ENCODE results near the gene EGFL8.

EGFL8 gene

DNA sequence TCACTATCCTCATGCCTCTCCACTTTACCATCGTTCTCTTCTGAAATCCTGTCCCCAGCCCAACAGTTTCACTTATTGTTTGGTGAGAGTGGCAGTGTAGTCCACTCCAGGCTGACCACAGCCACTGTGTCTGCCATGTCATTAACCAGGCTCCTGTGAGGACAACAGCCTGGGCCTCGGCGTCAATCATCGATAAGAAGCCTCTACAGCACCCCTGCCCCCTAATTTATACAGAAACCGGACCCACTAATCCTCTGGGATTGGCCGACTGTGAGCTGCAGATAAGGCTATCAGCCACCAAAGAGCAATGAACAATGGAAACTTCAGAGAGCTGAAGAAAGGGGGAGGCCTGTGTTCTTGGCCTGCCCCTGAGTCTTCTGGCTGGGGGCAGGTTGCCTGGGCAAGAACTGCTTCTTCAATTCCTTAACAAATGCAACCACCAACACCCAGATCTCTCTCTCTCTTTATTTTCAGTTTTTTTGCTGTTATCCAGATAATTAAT, 3.4 kb downstream of the EGFL8 start:
- no peak for DNase-seq (ENCODE audit: low read depth)

- DNase-seq (ENCODE audit: low read depth), result no peak
Observed at GRCh38 chr6:32168350-32168749, 4.0 kb downstream of the EGFL8 start.

DNA sequence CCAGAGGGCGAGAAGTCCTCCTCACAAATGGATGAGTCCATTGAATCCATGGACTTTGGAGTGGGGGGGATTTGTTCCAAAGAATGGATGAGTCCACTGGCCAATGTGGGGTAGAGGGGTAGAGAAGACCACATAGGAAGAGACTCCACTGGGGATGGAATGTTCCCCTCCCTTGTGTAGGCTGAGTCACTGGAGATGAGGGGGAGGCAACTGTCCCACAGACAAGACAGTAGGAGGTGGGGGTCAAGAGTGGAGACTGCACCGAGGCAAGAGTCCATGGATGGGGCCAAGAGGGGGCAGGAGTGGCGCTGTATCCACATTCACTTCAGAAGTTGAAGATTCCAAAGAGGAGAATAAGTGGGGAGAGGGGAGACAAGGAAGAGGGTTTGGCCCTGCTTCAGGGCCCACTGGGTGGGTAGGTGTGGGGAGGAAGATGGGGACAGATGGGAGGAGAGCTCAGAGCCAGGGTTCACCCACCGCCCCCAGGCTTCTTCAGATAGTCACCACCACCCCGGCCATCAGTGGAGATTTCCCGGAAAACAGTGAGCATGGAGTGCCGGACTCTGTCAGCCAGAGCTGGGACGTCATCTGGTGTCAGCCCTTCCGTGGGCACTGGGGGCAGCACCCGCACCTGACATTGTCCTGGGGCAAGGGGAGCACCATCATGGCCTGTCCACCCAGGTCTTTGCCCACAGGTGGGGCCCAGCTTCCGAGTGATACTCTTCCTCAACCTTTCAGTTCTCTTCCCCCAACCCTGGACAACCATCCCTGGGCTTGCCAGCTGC, 4.6 kb downstream of the EGFL8 start:
- DNase-seq (ENCODE audit: low read depth), result no peak

DNA sequence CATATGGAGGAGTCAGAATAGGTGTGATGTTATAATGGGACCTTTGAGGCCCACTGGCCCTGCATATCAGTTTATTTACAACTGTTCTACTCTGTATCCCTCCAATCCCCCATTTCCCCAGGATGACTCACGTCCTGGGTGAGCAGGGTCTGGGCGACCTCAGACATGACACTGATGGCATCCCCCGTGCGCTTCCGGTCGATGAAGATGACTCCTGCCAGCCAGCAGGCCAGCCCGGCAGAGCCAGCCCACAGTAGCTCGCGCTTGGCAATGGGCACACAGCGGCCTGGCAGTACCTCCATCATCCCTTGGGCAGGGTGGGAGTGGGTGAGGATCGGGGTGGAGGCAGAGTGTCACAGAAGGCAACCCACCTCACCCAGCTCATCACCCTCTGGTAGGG, 5.9 kb downstream of the EGFL8 start:
- DNase-seq (ENCODE audit: low read depth), result no peak

GRCh38 chr6:32171234-32171633, 6.8 kb downstream of the EGFL8 start:
- no peak for DNase-seq (ENCODE audit: low read depth)

DNA sequence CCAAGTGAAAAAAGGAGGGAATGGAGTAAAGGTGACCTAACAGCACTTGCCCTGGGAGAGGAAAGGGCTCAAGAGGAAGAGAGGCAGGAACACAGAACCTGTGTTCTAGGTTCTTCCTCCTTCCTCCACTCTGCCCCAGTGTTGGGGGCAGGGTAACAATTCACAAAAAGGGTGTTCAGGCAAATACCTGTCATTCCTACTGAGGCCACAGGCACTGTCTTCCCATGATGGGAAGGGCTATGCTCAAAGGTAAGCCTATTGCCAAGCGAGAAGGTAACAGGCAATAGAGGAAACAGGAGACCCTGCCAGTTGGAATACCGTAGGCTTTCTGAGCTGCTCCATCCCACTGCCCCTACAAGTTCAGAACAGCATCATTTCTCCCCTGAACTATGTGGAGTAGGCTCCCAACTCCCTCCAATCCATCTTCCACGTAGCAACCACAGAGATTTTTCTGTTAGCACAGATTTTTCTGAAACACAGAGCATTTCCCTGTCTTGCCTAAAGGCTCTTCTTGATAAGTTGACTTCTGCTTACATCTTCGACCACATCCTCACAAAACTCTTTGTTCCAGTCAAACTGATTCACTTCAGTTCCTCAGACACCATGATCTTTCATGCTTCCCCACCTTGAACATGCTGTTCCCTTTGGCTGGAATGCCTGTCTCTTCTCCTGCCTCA, 8.8 kb downstream of the EGFL8 start:
- DNase-seq (ENCODE audit: low read depth), result no peak

DNA sequence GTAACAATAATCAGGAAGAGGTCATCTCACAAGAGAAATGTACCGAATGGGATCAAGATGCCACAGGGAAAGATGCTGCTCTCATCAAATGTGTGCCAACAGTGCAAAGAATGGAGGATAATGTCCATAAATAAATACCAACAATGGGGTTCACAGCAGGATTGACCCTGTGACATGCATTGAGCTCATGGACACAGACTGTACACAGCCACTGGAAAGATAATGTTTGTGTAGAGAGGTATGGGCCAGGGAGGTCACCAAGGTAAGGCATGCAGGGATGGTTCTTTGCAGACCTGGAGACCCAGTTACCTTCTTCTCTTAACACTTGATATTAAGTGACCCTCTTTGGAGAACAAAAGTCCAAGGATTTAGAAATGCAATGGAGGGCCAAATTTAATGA, 10.0 kb downstream of the EGFL8 start:
- no peak for DNase-seq (ENCODE audit: low read depth)

- no peak for DNase-seq (ENCODE audit: low read depth)
Observed at GRCh38 chr6:32175322-32175710, 10.9 kb downstream of the EGFL8 start.

DNA sequence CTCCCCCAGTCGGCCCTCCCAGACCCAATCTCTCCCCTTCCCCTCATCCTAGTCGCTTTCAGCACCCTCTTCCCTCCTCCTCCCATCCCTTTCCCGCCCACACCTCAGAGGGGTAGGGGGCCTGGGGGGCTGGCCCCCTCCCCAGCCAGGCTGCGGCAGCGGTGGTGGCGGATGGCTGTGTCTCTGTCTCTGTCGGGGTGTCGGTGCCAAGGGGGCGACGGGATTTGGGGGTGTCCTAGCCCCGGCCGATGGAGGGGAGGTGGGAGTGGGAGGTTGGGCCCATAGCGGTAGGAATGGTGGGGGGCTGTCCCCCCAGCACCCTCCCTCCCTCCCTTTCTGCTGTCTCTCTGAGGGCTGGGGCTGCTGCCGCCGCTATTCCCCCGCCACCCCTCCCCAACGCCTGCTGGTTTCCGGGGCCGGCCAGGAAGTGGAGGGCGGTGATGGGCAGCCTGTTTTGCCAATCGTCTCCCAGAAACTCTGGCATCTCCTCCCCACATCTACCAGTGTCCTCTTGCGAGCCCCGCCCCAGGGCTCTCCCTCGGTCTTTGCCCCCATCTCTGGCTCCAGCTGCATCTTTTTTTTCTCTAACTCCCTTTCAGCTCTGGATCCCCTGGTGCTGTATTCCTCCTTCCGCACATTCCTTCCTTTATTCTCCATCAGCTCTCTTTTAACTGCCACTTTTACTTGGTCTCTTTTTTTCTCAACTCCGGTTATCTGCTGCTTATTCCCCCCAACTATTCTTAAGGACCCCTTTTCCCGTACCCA, 11.5 kb downstream of the EGFL8 start, which contains the start of gene AGPAT1:
TSS of gene AGPAT1 (minus strand) at position 374 of the 765 bp plus-strand sequence. CDS start 4,588 bp downstream, outside the sequence.
- peak; percentile 94 for DNase-seq (ENCODE audit: low read depth)

DNA sequence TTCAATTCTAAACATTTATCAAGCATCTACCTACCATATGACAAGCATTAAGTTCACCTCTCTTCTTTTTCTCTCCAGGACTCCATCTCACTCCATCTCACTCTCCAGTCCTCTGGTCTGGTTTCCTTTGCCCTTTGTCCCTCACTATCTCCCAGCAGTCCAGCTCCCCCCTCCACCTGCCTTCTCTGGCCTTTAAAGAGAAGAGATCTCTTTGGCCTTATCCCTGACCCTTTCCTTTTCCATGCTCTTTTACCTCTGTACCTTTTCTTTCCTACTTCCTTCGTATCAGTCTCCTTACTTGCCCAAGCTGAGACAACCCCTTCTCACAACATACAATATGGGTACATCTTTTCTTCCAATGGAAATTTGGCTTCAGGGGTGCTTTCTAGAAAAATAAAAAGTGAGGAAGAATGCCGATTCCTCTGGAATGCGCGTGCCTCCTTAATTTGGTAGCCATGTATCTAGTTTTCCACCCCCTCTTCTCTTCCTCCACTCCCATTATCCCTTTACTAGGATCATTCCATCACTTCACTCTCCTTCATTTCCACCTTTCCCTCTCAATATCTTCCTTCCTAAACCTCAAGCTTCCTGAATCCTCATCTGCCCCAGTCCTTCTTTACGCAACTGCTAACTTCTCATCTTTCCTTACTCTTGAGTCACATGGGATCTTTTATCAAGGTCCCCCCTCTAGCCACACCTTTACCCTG, 12.2 kb downstream of the EGFL8 start:
- no peak for DNase-seq (ENCODE audit: low read depth)

DNA sequence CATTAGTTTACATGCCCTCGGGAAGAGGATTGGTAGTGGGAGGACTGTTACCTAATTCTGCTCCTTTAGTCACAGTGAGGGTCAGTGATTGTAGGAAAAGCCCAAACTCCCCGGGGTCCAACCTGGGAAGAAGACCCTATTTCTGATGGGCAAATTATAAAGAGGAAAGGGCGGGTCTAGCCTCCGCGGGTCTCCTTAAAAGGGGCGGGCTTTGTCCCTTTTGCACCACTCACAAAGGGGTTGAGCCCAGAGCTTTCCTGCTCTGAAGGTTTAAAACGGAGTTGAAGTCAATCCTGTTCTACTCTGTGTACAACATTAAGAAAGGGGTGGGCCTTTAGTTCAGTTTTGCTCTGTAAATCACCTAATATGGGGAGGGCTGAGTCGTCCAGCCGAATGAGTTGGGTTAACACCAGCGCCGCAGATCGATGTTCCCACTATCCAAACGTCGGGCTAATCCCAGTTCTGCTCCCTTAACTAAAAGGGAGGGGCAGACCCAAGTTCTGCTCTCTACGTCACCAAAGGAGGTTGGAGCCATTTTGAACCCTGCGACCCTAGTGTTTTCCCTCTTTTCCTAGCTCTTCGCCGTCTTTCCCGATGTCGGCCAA, 12.9 kb downstream of the EGFL8 start:
- peak; percentile 33 for DNase-seq (ENCODE audit: low read depth)

DNA sequence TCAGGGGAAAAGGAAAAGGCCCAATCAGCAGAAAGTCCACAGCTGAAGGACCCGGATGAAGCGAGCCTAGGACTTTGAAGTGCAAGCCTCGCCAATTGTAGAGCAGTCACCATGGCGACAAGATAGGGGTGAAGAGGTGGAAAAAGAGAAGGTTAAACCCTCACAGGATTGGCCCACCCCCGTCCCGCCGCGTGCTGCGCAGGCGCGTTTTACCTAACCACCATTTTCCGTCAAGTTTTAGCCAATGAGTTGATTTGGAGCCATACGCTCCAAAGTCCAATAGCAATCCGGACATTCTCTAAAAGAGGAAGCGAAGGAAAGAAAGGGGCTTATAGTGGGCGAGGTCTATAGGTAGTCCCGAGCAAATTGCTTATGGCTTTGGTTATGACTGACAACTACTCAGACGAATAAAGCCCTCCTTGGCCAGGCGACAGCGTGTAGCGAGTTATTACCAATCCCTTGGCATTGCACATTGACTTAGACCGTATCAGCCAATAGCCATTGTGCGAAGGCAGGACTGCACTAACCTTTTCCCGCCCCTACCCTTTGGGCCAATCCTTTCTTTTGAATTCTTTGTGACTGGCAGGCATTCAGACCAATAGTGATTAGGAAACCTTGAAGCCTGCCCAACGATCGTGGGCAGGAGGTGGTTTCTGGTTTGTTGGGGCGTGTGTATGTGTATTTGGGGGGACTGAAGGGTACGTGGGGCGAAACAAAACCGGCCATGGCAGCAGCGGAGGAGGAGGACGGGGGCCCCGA, 13.6 kb downstream of the EGFL8 start, which contains the start of gene RNF5:
TSS of gene RNF5 (plus strand) at position 618 of the 759 bp plus-strand sequence. CDS start at position 725, 107 bp downstream.
- DNase-seq (ENCODE audit: low read depth), result peak; percentile 82

DNA sequence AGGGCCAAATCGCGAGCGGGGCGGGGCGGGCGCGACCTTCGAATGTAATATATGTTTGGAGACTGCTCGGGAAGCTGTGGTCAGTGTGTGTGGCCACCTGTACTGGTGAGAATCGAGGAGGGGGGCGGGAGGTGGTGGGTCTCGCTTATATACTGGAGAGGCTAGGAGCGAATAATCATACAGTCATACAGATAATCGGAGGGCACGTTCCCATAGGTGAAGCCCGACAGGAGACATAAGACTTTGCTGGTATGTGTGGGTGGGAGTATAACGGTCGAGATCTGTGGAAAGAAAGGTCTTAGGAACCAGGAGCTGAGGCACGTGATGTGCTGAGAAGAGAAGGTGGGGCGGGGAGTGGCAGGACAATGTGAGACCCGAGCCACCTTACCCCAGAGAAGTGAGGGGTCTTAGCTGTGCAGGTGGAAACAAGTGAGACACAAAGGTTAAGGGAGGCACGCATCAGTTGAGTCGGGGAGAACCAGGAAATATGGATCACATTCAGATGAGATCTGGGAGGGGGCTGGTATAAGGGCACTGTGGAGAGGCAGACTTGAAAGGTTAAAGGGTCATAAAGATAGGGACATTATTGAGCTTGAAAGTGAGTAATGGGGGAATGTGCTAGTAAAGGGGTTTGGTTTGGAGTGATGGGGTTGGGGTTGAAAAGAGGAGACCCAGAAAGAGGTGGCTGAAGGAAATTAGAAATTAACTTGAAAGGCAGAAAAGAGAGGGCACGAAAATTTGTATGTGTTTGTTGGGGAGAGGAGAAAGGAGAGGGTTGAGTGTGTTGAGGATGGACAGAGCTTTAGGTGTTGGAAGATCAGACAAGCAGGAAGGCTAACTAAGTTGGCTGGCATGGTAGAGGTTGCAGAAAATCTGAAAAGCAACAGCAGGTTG, 14.4 kb downstream of the EGFL8 start:
- DNase-seq (ENCODE audit: low read depth), result no peak

- no peak for DNase-seq (ENCODE audit: low read depth)
Observed at GRCh38 chr6:32179766-32180405, 15.5 kb downstream of the EGFL8 start.

DNA sequence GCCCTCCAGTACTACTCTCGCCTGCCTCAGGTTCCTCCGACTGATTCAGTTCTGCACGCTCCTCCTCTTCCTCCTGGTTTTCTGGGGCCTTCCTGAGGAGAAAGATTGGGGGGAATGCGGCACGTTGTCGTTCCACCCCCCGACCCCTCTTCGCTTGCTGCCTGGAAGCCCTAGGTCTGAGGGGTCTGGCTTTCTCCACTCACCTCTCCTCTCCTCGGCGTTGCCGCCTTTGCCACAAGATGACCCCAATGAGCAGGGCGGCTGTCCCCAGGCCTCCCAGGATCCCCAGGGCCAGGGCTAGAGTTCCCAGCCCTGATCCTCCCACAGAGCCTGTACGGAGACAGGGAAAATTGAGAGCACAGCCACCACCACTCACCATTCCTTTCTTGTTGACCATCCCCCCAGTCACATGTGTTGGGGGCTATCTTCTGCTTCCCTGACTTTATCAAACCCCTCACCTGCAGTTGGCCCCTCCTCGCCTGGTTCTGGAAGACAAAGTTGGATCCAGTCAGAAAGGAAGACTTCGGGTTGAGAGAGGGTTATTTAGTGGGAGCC, 16.8 kb downstream of the EGFL8 start:
- no peak for DNase-seq (ENCODE audit: low read depth)

- no peak for DNase-seq (ENCODE audit: low read depth)
Observed at GRCh38 chr6:32181915-32182529, 17.6 kb downstream of the EGFL8 start.

- no peak for DNase-seq (ENCODE audit: low read depth)
Observed at GRCh38 chr6:32182555-32182981, 18.2 kb downstream of the EGFL8 start.

- DNase-seq (ENCODE audit: low read depth), result no peak
Observed at GRCh38 chr6:32183030-32183429, 18.6 kb downstream of the EGFL8 start.
